Measurements from ENCODE around the gene CUEDC2. TPM values are rescaled to one million over a fixed set of nuclear protein-coding genes. Genes with fewer than 3 reads are reported as not detected.

CUEDC2 gene
- total and polyA plus RNA-seq, 10 of the 15 experiments (the other 5 are each of a cell fraction or from before 2014, with no cell fraction given): 20.4 to 121 (median 75.0) TPM

DNA sequence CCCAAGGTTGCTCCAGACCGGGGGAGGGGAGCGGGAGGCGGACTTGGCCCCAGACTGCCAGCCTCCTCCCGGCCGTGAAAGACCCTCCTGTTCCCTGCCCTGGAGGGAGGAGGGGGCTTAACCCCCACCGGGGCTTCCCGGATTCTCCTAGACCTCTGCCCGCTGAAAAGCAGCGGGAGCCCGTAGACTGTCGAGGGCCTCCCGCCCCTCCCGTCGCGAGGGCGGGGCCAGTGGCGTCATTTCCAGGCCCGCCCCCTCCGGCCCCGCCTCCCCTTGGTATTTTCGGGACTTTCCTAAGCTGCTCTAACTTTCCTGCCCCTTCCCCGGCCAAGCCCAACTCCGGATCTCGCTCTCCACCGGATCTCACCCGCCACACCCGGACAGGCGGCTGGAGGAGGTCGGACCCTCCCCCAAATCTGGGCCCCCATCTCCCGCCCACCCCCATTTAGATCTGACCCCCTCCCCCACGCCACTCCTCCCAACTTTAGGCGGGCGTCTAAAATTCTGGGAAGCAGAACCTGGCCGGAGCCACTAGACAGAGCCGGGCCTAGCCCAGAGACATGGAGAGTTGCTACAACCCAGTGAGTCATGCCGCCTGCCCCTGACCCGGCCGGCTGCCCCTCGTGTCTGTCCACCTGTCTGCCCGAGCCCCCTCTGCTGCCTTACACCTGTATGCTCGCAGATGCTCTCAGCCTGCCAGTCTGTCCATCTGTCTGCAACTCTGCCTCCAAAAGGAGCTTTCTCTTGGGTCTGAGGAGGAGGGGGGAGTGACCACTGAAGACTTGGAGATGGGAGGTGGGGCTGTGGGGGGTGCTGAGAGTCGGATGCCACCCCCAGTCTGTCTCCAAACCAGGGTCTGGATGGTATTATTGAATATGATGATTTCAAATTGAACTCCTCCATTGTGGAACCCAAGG, 36.7 kb downstream of the CUEDC2 start, which contains the start of gene NFKB2 (continued):
- TF ChIP-seq, protein P1, sequence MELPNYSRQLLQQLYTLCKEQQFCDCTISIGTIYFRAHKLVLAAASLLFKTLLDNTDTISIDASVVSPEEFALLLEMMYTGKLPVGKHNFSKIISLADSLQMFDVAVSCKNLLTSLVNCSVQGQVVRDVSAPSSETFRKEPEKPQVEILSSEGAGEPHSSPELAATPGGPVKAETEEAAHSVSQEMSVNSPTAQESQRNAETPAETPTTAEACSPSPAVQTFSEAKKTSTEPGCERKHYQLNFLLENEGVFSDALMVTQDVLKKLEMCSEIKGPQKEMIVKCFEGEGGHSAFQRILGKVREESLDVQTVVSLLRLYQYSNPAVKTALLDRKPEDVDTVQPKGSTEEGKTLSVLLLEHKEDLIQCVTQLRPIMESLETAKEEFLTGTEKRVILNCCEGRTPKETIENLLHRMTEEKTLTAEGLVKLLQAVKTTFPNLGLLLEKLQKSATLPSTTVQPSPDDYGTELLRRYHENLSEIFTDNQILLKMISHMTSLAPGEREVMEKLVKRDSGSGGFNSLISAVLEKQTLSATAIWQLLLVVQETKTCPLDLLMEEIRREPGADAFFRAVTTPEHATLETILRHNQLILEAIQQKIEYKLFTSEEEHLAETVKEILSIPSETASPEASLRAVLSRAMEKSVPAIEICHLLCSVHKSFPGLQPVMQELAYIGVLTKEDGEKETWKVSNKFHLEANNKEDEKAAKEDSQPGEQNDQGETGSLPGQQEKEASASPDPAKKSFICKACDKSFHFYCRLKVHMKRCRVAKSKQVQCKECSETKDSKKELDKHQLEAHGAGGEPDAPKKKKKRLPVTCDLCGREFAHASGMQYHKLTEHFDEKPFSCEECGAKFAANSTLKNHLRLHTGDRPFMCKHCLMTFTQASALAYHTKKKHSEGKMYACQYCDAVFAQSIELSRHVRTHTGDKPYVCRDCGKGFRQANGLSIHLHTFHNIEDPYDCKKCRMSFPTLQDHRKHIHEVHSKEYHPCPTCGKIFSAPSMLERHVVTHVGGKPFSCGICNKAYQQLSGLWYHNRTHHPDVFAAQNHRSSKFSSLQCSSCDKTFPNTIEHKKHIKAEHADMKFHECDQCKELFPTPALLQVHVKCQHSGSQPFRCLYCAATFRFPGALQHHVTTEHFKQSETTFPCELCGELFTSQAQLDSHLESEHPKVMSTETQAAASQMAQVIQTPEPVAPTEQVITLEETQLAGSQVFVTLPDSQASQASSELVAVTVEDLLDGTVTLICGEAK (IDR thresholded peaks at IDR 0.05; ENCODE audit: borderline replicate concordance): no peak
- peak; percentile 95 for TF ChIP-seq RELB (IDR thresholded peaks at IDR 0.05; ENCODE audit: low read depth)
- 0 out of 3 replicates have a peak, but pooled peaks of 1 of the 2 experiments have one; percentile 49 for TF ChIP-seq EGR1 (IDR thresholded peaks at IDR 0.05; ENCODE audit: borderline replicate concordance in 1 of 2, low read depth in 2 of 2, low read length in 2 of 2)
- TF ChIP-seq EED (IDR thresholded peaks at IDR 0.05; ENCODE audit: low read depth): peak; percentile 85
- peak; percentile 48; the same call in 1 of the 2 replicates for TF ChIP-seq ZNF207 (IDR thresholded peaks at IDR 0.05; ENCODE audit: borderline replicate concordance)
- TF ChIP-seq, protein P2, sequence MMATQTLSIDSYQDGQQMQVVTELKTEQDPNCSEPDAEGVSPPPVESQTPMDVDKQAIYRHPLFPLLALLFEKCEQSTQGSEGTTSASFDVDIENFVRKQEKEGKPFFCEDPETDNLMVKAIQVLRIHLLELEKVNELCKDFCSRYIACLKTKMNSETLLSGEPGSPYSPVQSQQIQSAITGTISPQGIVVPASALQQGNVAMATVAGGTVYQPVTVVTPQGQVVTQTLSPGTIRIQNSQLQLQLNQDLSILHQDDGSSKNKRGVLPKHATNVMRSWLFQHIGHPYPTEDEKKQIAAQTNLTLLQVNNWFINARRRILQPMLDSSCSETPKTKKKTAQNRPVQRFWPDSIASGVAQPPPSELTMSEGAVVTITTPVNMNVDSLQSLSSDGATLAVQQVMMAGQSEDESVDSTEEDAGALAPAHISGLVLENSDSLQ (IDR thresholded peaks at IDR 0.05): no peak
- peak; percentile 72; the same call in 1 of the 2 replicates for TF ChIP-seq RB1 (IDR thresholded peaks at IDR 0.05; ENCODE audit: borderline replicate concordance)
- TF ChIP-seq JUNB (IDR thresholded peaks at IDR 0.05): no peak
- TF ChIP-seq GATAD2B (conservative IDR thresholded peaks at IDR 0.05; ENCODE audit: low read depth): peak; percentile 69
- TF ChIP-seq CHD2 (IDR thresholded peaks at IDR 0.05; ENCODE audit: borderline replicate concordance, low read depth, low read length): 0 out of 2 replicates have a peak, but pooled peaks have one; percentile 34
- TF ChIP-seq, protein P3, sequence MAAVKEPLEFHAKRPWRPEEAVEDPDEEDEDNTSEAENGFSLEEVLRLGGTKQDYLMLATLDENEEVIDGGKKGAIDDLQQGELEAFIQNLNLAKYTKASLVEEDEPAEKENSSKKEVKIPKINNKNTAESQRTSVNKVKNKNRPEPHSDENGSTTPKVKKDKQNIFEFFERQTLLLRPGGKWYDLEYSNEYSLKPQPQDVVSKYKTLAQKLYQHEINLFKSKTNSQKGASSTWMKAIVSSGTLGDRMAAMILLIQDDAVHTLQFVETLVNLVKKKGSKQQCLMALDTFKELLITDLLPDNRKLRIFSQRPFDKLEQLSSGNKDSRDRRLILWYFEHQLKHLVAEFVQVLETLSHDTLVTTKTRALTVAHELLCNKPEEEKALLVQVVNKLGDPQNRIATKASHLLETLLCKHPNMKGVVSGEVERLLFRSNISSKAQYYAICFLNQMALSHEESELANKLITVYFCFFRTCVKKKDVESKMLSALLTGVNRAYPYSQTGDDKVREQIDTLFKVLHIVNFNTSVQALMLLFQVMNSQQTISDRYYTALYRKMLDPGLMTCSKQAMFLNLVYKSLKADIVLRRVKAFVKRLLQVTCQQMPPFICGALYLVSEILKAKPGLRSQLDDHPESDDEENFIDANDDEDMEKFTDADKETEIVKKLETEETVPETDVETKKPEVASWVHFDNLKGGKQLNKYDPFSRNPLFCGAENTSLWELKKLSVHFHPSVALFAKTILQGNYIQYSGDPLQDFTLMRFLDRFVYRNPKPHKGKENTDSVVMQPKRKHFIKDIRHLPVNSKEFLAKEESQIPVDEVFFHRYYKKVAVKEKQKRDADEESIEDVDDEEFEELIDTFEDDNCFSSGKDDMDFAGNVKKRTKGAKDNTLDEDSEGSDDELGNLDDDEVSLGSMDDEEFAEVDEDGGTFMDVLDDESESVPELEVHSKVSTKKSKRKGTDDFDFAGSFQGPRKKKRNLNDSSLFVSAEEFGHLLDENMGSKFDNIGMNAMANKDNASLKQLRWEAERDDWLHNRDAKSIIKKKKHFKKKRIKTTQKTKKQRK (IDR thresholded peaks at IDR 0.05; ENCODE audit: low read depth, low read length): no peak
- peak; percentile 55 for TF ChIP-seq POLR2A (IDR thresholded peaks at IDR 0.05; ENCODE audit: low read depth, low read length)
- TF ChIP-seq, protein P4, sequence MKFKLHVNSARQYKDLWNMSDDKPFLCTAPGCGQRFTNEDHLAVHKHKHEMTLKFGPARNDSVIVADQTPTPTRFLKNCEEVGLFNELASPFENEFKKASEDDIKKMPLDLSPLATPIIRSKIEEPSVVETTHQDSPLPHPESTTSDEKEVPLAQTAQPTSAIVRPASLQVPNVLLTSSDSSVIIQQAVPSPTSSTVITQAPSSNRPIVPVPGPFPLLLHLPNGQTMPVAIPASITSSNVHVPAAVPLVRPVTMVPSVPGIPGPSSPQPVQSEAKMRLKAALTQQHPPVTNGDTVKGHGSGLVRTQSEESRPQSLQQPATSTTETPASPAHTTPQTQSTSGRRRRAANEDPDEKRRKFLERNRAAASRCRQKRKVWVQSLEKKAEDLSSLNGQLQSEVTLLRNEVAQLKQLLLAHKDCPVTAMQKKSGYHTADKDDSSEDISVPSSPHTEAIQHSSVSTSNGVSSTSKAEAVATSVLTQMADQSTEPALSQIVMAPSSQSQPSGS (IDR thresholded peaks at IDR 0.05; ENCODE audit: low read length): no peak
